22Rv1 (cell line): ENCODE measurements around the gene BTBD7.

Experiments used
- CTCF ChIP-seq: fragments of 450-650 bp; IDR thresholded peaks from 2 replicates; pipeline ENCODE4 v1.5.1; 2017; ENCODE audit warnings: mild to moderate bottlenecking
- ZFX ChIP-seq: fragments of 450-650 bp; IDR thresholded peaks from 2 replicates; pipeline ENCODE4 v1.6.1; 2017; ENCODE audit warnings: antibody characterized with exemption, borderline replicate concordance

- TF ChIP-seq CTCF (no peak), ZFX (no peak)
Measured at GRCh38 chr14:93337143-93337753, 4.4 kb upstream of the BTBD7 start.
